HG03066 (cell line): ENCODE results near the gene SRGAP1.
"Not testable (repeated sequence)": the region's sequence is repeated elsewhere in the genome, so short reads cannot be mapped to it uniquely, and the experiment has no call there.

Experiments
- ATAC-seq: cut with Tn5 transposase; IDR thresholded peaks from one replicate; pipeline ENCODE4 v1.9.1; 2021; ENCODE audit warnings: low read depth; ENCODE audit not compliant: unreplicated experiment

Gene SRGAP1

GRCh38 chr12:63995512-63995911 is 151.0 kb downstream of the SRGAP1 start:
- no peak for ATAC-seq

GRCh38 chr12:63996556-63996955 is 152.1 kb downstream of the SRGAP1 start:
- no peak for ATAC-seq

GRCh38 chr12:63997198-63997597 is 152.7 kb downstream of the SRGAP1 start:
- no peak for ATAC-seq

GRCh38 chr12:63998584-63998983 is 154.1 kb downstream of the SRGAP1 start:
- ATAC-seq = no peak

GRCh38 chr12:63999853-64000252 is 155.4 kb downstream of the SRGAP1 start:
- no peak for ATAC-seq

- no peak for ATAC-seq
These were observed 156.9 kb downstream of the SRGAP1 start for GRCh38 chr12:64001439-64001838.

GRCh38 chr12:64004641-64005040 is 160.1 kb downstream of the SRGAP1 start:
- ATAC-seq = no peak

- ATAC-seq = no peak
These were observed 161.8 kb downstream of the SRGAP1 start for GRCh38 chr12:64006211-64006825.

GRCh38 chr12:64007853-64008252 is 163.4 kb downstream of the SRGAP1 start:
- no peak for ATAC-seq

GRCh38 chr12:64008596-64008995 is 164.1 kb downstream of the SRGAP1 start:
- ATAC-seq = no peak

- ATAC-seq = peak; percentile 46
These were observed 165.0 kb downstream of the SRGAP1 start for GRCh38 chr12:64009321-64010068.

- peak; percentile 75 for ATAC-seq
These were observed 165.7 kb downstream of the SRGAP1 start for GRCh38 chr12:64010069-64010686.

GRCh38 chr12:64016521-64016920 is 172.0 kb downstream of the SRGAP1 start:
- ATAC-seq = no peak

GRCh38 chr12:64018116-64018515 is 173.6 kb downstream of the SRGAP1 start:
- not testable (repeated sequence) for ATAC-seq

- ATAC-seq = no peak
These were observed 174.0 kb downstream of the SRGAP1 start for GRCh38 chr12:64018524-64018923.

- no peak for ATAC-seq
These were observed 174.6 kb downstream of the SRGAP1 start for GRCh38 chr12:64019101-64019500.

- no peak for ATAC-seq
These were observed 175.2 kb downstream of the SRGAP1 start for GRCh38 chr12:64019654-64020053.

GRCh38 chr12:64025174-64025958 is 180.9 kb downstream of the SRGAP1 start:
- ATAC-seq = no peak

GRCh38 chr12:64027311-64027710 is 182.8 kb downstream of the SRGAP1 start:
- no peak for ATAC-seq

GRCh38 chr12:64028541-64028940 is 184.0 kb downstream of the SRGAP1 start:
- no peak for ATAC-seq
